Liver (tissue), 3 donors: Measurements from ENCODE around the gene MEIOB.

Experiments used
- FOXA1 ChIP-seq: IDR thresholded peaks from 2 replicates; pipeline ENCODE4 v1.6.1; 2016; ENCODE audit warnings: antibody characterized with exemption
- GABPA ChIP-seq, 2 donors: IDR thresholded peaks in 1 of 2; conservative IDR thresholded peaks in 1 of 2; 2 replicates each; pipeline ENCODE4 v1.6.1; 2016; ENCODE audit warnings: antibody characterized with exemption in 2 of 2, mild to moderate bottlenecking in 1 of 2, moderate library complexity in 1 of 2
- JUND ChIP-seq, 2 donors: IDR thresholded peaks; 2 replicates each; pipeline ENCODE4 v1.6.1; 2016; ENCODE audit warnings: antibody characterized with exemption in 2 of 2
- MAX ChIP-seq: IDR thresholded peaks from 2 replicates; pipeline ENCODE4 v1.6.1; 2016; ENCODE audit warnings: antibody characterized with exemption
- RAD21 ChIP-seq, 2 donors: IDR thresholded peaks; 2 replicates each; pipeline ENCODE4 v1.6.1; 2016; ENCODE audit warnings: antibody characterized with exemption in 2 of 2, mild to moderate bottlenecking in 2 of 2
- SP1 ChIP-seq: IDR thresholded peaks from 2 replicates; pipeline ENCODE4 v1.6.1; 2018; ENCODE audit warnings: antibody characterized with exemption, mild to moderate bottlenecking
- TAF1 ChIP-seq: conservative IDR thresholded peaks from 2 replicates; pipeline ENCODE4 v1.6.1; 2016; ENCODE audit warnings: antibody characterized with exemption, mild to moderate bottlenecking
- YY1 ChIP-seq: IDR thresholded peaks from 2 replicates; pipeline ENCODE4 v1.6.1; 2016; ENCODE audit warnings: antibody characterized with exemption, mild to moderate bottlenecking
- TF ChIP-seq, protein P1 (sequence below): fragments of 150-350 bp; IDR thresholded peaks from 2 replicates; pipeline ENCODE4 v1.5.1; 2017; ENCODE audit warnings: improper control_type of control experiment, low read depth, low read length; ENCODE audit not compliant: missing input control
- TF ChIP-seq, protein P2 (sequence below): IDR thresholded peaks from 2 replicates; pipeline ENCODE4 v1.6.1; 2016; ENCODE audit warnings: antibody characterized with exemption
- TF ChIP-seq, protein P3 (sequence below): IDR thresholded peaks from 2 replicates; pipeline ENCODE4 v1.6.1; 2016; ENCODE audit warnings: antibody characterized with exemption
- donor health status: healthy.
- donor health status: healthy.

GRCh38 chr16:1900452-1900774 lies 28.4 kb upstream of the MEIOB start:
- TF ChIP-seq FOXA1 = no peak
- TF ChIP-seq, protein P1, sequence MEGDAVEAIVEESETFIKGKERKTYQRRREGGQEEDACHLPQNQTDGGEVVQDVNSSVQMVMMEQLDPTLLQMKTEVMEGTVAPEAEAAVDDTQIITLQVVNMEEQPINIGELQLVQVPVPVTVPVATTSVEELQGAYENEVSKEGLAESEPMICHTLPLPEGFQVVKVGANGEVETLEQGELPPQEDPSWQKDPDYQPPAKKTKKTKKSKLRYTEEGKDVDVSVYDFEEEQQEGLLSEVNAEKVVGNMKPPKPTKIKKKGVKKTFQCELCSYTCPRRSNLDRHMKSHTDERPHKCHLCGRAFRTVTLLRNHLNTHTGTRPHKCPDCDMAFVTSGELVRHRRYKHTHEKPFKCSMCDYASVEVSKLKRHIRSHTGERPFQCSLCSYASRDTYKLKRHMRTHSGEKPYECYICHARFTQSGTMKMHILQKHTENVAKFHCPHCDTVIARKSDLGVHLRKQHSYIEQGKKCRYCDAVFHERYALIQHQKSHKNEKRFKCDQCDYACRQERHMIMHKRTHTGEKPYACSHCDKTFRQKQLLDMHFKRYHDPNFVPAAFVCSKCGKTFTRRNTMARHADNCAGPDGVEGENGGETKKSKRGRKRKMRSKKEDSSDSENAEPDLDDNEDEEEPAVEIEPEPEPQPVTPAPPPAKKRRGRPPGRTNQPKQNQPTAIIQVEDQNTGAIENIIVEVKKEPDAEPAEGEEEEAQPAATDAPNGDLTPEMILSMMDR = no peak
- TF ChIP-seq SP1 = no peak
- TF ChIP-seq JUND (IDR thresholded peaks at IDR 0.05) = no peak
- no peak for TF ChIP-seq RAD21 (IDR thresholded peaks at IDR 0.05)
- no peak for TF ChIP-seq MAX
- TF ChIP-seq, protein P2, sequence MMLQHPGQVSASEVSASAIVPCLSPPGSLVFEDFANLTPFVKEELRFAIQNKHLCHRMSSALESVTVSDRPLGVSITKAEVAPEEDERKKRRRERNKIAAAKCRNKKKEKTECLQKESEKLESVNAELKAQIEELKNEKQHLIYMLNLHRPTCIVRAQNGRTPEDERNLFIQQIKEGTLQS = no peak
- no peak for TF ChIP-seq YY1
- no peak for TF ChIP-seq TAF1
- TF ChIP-seq GABPA (IDR thresholded peaks at IDR 0.05 in 1 of 2, conservative IDR thresholded peaks at IDR 0.05 in 1 of 2) = no peak
- TF ChIP-seq, protein P3, sequence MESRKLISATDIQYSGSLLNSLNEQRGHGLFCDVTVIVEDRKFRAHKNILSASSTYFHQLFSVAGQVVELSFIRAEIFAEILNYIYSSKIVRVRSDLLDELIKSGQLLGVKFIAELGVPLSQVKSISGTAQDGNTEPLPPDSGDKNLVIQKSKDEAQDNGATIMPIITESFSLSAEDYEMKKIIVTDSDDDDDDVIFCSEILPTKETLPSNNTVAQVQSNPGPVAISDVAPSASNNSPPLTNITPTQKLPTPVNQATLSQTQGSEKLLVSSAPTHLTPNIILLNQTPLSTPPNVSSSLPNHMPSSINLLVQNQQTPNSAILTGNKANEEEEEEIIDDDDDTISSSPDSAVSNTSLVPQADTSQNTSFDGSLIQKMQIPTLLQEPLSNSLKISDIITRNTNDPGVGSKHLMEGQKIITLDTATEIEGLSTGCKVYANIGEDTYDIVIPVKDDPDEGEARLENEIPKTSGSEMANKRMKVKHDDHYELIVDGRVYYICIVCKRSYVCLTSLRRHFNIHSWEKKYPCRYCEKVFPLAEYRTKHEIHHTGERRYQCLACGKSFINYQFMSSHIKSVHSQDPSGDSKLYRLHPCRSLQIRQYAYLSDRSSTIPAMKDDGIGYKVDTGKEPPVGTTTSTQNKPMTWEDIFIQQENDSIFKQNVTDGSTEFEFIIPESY = no peak
